ENCODE data around the gene COL8A1.

COL8A1 gene

DNA sequence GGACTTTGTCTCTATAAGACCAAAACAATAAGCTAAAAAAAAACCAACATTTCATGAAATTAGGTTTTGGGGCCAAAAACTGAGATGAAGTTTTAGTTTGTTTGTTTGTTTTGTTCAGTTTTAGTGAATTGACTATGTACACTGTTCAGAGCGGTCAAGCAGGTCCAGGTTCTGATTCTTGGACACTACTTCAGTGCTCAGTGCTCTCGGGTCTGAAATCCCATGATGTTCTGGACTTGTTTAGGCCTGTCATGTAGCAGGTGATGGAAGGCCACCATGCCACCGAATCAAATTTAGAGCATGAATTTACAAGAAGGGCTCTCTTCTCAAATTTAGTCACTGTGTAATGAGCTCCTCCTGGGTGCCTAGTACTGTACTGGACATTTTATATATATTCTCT is 45.5 kb downstream of the COL8A1 start:
- Histone ChIP-seq H3K23ac (ENCODE audit: low read length) (no peak overlapping the region), H2AK5ac (ENCODE audit: low read length) (no peak overlapping the region), H3K27ac (ENCODE audit: low read depth, low read length) (no peak overlapping the region), H3K27me3 (ENCODE audit: insufficient read depth, low read length, poor library complexity) (no peaks in the 10 kb centered on the region), H3K4me1 (ENCODE audit: control insufficient read depth, low read depth, low read length) (no peaks in the 10 kb centered on the region), H3K4ac (ENCODE audit: low read depth, low read length) (no peak overlapping the region), H3K4me2 (ENCODE audit: low read length) (no peak overlapping the region), H3K36me3 (ENCODE audit: control insufficient read depth, insufficient read depth, low read length) (no peaks in the 10 kb centered on the region), H3K18ac (ENCODE audit: low read length) (no peak overlapping the region), H3K9ac (ENCODE audit: low read length) (no peak overlapping the region), H2BK15ac (replicated peaks; ENCODE audit: low read depth) (no peak overlapping the region), H3K56ac (ENCODE audit: low read length) (no peak overlapping the region), H4K8ac (ENCODE audit: low read depth, low read length) (no peak overlapping the region), H3K79me2 (ENCODE audit: control insufficient read depth, insufficient read depth, low read length) (no peaks in the 10 kb centered on the region), H2BK120ac (ENCODE audit: low read depth, low read length) (no peak overlapping the region), H4K5ac (ENCODE audit: low read length) (no peak overlapping the region), H2BK5ac (ENCODE audit: low read length) (no peak overlapping the region), H3K79me1 (ENCODE audit: low read length) (no peaks in the 10 kb centered on the region), H3K4me3 (ENCODE audit: low read length) (no peak overlapping the region)
- no peak for DNase-seq
- no CpG with 5 or more reads among the region's 3 CpGs for WGBS (ENCODE audit: extremely low coverage, insufficient coverage, low lambda C conversion rate)

DNA sequence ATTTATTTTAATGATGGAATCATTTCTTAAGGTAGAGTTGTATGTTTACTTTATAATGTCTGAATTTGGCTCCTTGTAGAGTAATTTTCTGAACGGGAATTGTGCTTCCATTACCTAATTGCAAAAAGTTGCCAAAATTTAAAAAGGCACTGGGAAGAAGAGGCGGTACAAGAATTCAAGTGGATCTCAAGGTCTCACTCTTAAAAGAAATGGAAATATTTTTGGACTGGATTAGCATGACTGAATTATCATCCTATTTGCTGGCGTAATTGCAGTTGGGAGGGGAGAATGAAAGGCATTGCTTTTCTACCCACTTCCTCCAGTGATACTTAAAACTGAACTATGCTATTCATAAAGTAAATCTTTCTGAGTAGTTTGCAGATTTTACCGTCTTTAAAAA is 46.2 kb downstream of the COL8A1 start:
- no peak overlapping the region for H3K4ac ChIP-seq (ENCODE audit: low read depth, low read length)
- H3K56ac ChIP-seq (ENCODE audit: low read length) = no peak overlapping the region
- H4K8ac ChIP-seq (ENCODE audit: low read depth, low read length) = no peak overlapping the region
- H3K27me3 ChIP-seq (ENCODE audit: insufficient read depth, low read length, poor library complexity) = no peaks in the 10 kb centered on the region
- WGBS (ENCODE audit: extremely low coverage, insufficient coverage, low lambda C conversion rate) = no CpG with 5 or more reads among the region's 4 CpGs
- no peaks in the 10 kb centered on the region for H3K79me2 ChIP-seq (ENCODE audit: control insufficient read depth, insufficient read depth, low read length)
- H3K79me1 ChIP-seq (ENCODE audit: low read length) = no peaks in the 10 kb centered on the region
- no peak overlapping the region for H2BK5ac ChIP-seq (ENCODE audit: low read length)
- no peak overlapping the region for H3K9ac ChIP-seq (ENCODE audit: low read length)
- no peak overlapping the region for H3K4me2 ChIP-seq (ENCODE audit: low read length)
- no peak overlapping the region for H3K23ac ChIP-seq (ENCODE audit: low read length)
- H3K27ac ChIP-seq (ENCODE audit: low read depth, low read length) = no peak overlapping the region
- H3K4me1 ChIP-seq (ENCODE audit: control insufficient read depth, low read depth, low read length) = no peaks in the 10 kb centered on the region
- no peak for DNase-seq
- H2AK5ac ChIP-seq (ENCODE audit: low read length) = no peak overlapping the region
- H2BK15ac ChIP-seq (replicated peaks; ENCODE audit: low read depth) = no peak overlapping the region
- H4K5ac ChIP-seq (ENCODE audit: low read length) = no peak overlapping the region
- no peaks in the 10 kb centered on the region for H3K36me3 ChIP-seq (ENCODE audit: control insufficient read depth, insufficient read depth, low read length)
- no peak overlapping the region for H3K18ac ChIP-seq (ENCODE audit: low read length)
- no peak overlapping the region for H3K4me3 ChIP-seq (ENCODE audit: low read length)
- H2BK120ac ChIP-seq (ENCODE audit: low read depth, low read length) = no peak overlapping the region

- H2BK15ac ChIP-seq (replicated peaks; ENCODE audit: low read depth) = no peak overlapping the region
- H3K4me1 ChIP-seq (ENCODE audit: control insufficient read depth, low read depth, low read length) = no peaks in the 10 kb centered on the region
- H3K9ac ChIP-seq (ENCODE audit: low read length) = no peak overlapping the region
- WGBS (ENCODE audit: extremely low coverage, insufficient coverage, low lambda C conversion rate) = no CpG with 5 or more reads among the region's 1 CpG
- H3K79me1 ChIP-seq (ENCODE audit: low read length) = no peaks in the 10 kb centered on the region
- no peak overlapping the region for H3K23ac ChIP-seq (ENCODE audit: low read length)
- H4K5ac ChIP-seq (ENCODE audit: low read length) = no peak overlapping the region
- no peaks in the 10 kb centered on the region for H3K27me3 ChIP-seq (ENCODE audit: insufficient read depth, low read length, poor library complexity)
- no peaks in the 10 kb centered on the region for H3K36me3 ChIP-seq (ENCODE audit: control insufficient read depth, insufficient read depth, low read length)
- H3K79me2 ChIP-seq (ENCODE audit: control insufficient read depth, insufficient read depth, low read length) = no peaks in the 10 kb centered on the region
- no peak overlapping the region for H2BK5ac ChIP-seq (ENCODE audit: low read length)
- H3K4me2 ChIP-seq (ENCODE audit: low read length) = no peak overlapping the region
- H4K8ac ChIP-seq (ENCODE audit: low read depth, low read length) = no peak overlapping the region
- H3K4me3 ChIP-seq (ENCODE audit: low read length) = no peak overlapping the region
- H3K27ac ChIP-seq (ENCODE audit: low read depth, low read length) = no peak overlapping the region
- no peak overlapping the region for H2BK120ac ChIP-seq (ENCODE audit: low read depth, low read length)
- H3K4ac ChIP-seq (ENCODE audit: low read depth, low read length) = no peak overlapping the region
- no peak overlapping the region for H2AK5ac ChIP-seq (ENCODE audit: low read length)
- no peak overlapping the region for H3K18ac ChIP-seq (ENCODE audit: low read length)
- H3K56ac ChIP-seq (ENCODE audit: low read length) = no peak overlapping the region
- no peak for DNase-seq
Measured at GRCh38 chr3:99686469-99686868, 48.1 kb downstream of the COL8A1 start.

DNA sequence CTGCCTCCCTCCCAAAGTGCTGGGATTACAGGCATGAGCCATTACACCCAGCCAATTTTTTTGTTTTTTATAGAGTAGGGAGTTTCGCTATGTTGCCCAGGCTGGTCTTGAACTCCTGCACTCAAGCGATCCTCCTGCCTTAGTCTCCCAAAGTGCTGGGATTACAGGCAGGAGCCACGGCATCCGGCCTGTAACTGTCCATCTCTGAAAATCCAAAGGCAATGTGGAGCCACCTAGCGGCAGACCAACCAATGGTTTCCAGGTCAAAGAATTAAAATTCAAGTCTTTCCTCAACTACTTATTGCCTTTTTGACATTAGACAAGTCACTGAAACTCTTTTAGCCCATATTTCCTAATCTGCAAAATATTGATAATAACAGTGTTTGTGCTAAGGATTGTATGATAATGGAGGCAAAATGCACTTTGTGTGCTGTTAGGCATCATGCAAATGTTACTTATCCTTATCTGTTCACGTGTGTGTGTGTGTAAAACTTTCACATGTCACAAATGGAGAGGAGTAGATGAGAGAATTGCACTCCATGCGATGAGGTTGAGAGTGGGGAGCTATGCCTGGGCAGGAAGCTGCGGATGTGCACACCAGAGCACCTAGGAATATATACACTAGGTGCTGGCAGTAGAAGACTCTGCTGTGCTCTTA is 48.7 kb downstream of the COL8A1 start:
- Histone ChIP-seq H3K4me3 (ENCODE audit: low read length) (no peak overlapping the region), H3K36me3 (ENCODE audit: control insufficient read depth, insufficient read depth, low read length) (no peaks in the 10 kb centered on the region), H3K27ac (ENCODE audit: low read depth, low read length) (no peak overlapping the region), H3K27me3 (ENCODE audit: insufficient read depth, low read length, poor library complexity) (no peaks in the 10 kb centered on the region), H2BK15ac (replicated peaks; ENCODE audit: low read depth) (no peak overlapping the region), H3K4me2 (ENCODE audit: low read length) (no peak overlapping the region), H3K4ac (ENCODE audit: low read depth, low read length) (no peak overlapping the region), H3K9ac (ENCODE audit: low read length) (no peak overlapping the region), H4K5ac (ENCODE audit: low read length) (no peak overlapping the region), H3K56ac (ENCODE audit: low read length) (no peak overlapping the region), H4K8ac (ENCODE audit: low read depth, low read length) (no peak overlapping the region), H3K4me1 (ENCODE audit: control insufficient read depth, low read depth, low read length) (no peaks in the 10 kb centered on the region), H3K79me1 (ENCODE audit: low read length) (no peaks in the 10 kb centered on the region), H2BK120ac (ENCODE audit: low read depth, low read length) (no peak overlapping the region), H3K79me2 (ENCODE audit: control insufficient read depth, insufficient read depth, low read length) (no peaks in the 10 kb centered on the region), H3K23ac (ENCODE audit: low read length) (no peak overlapping the region), H2AK5ac (ENCODE audit: low read length) (no peak overlapping the region), H3K18ac (ENCODE audit: low read length) (no peak overlapping the region), H2BK5ac (ENCODE audit: low read length) (no peak overlapping the region)
- WGBS (ENCODE audit: extremely low coverage, insufficient coverage, low lambda C conversion rate) = no CpG with 5 or more reads among the region's 8 CpGs
- peak; percentile 68 for DNase-seq

DNA sequence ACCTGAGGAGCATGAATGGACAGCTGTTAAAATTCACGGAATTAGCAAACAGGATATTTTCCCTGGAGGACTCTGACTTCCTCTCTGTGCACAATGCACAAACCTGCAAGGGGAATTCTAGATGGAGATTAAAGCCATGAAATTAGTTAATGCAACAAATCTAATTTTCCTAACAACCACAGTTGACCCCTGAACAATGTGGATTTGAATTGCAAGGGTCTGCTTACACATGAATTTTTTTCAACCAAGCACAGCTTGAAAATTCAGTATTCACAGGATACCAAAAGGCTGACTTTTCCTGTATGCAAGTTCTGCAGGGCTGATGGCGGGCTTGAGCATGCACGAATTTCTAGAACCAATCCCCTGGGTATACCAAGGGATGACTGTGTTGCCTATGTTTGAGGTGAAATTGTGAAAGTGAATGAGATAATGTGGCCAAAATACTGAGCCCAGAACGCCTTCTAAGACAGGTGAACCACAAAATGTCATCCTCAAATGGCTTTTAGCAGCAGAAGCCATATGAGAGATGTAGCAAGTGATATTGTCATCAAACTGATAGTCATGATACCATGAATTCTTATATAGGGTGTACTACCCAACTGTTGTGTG is 52.5 kb downstream of the COL8A1 start:
- H3K9ac ChIP-seq (ENCODE audit: low read length) = no peak overlapping the region
- no peaks in the 10 kb centered on the region for H3K79me2 ChIP-seq (ENCODE audit: control insufficient read depth, insufficient read depth, low read length)
- no peak overlapping the region for H3K4me2 ChIP-seq (ENCODE audit: low read length)
- no peak overlapping the region for H2BK15ac ChIP-seq (replicated peaks; ENCODE audit: low read depth)
- no peak overlapping the region for H4K8ac ChIP-seq (ENCODE audit: low read depth, low read length)
- no peaks in the 10 kb centered on the region for H3K27me3 ChIP-seq (ENCODE audit: insufficient read depth, low read length, poor library complexity)
- H4K5ac ChIP-seq (ENCODE audit: low read length) = no peak overlapping the region
- no peak overlapping the region for H2BK5ac ChIP-seq (ENCODE audit: low read length)
- H3K23ac ChIP-seq (ENCODE audit: low read length) = no peak overlapping the region
- WGBS (ENCODE audit: extremely low coverage, insufficient coverage, low lambda C conversion rate) = no CpG with 5 or more reads among the region's 4 CpGs
- H2AK5ac ChIP-seq (ENCODE audit: low read length) = no peak overlapping the region
- H3K4me1 ChIP-seq (ENCODE audit: control insufficient read depth, low read depth, low read length) = no peaks in the 10 kb centered on the region
- H2BK120ac ChIP-seq (ENCODE audit: low read depth, low read length) = no peak overlapping the region
- H3K18ac ChIP-seq (ENCODE audit: low read length) = no peak overlapping the region
- no peak overlapping the region for H3K4ac ChIP-seq (ENCODE audit: low read depth, low read length)
- H3K79me1 ChIP-seq (ENCODE audit: low read length) = no peaks in the 10 kb centered on the region
- DNase-seq = no peak
- no peak overlapping the region for H3K4me3 ChIP-seq (ENCODE audit: low read length)
- no peaks in the 10 kb centered on the region for H3K36me3 ChIP-seq (ENCODE audit: control insufficient read depth, insufficient read depth, low read length)
- no peak overlapping the region for H3K27ac ChIP-seq (ENCODE audit: low read depth, low read length)
- no peak overlapping the region for H3K56ac ChIP-seq (ENCODE audit: low read length)

- Histone ChIP-seq H2BK5ac (ENCODE audit: low read length) (no peak overlapping the region), H3K79me2 (ENCODE audit: control insufficient read depth, insufficient read depth, low read length) (no peaks in the 10 kb centered on the region), H3K18ac (ENCODE audit: low read length) (no peak overlapping the region), H3K36me3 (ENCODE audit: control insufficient read depth, insufficient read depth, low read length) (no peaks in the 10 kb centered on the region), H4K5ac (ENCODE audit: low read length) (no peak overlapping the region), H3K27me3 (ENCODE audit: insufficient read depth, low read length, poor library complexity) (no peaks in the 10 kb centered on the region), H2BK120ac (ENCODE audit: low read depth, low read length) (no peak overlapping the region), H3K9ac (ENCODE audit: low read length) (no peak overlapping the region), H3K4me3 (ENCODE audit: low read length) (no peak overlapping the region), H3K4me2 (ENCODE audit: low read length) (no peak overlapping the region), H3K4ac (ENCODE audit: low read depth, low read length) (no peak overlapping the region), H3K27ac (ENCODE audit: low read depth, low read length) (no peak overlapping the region), H2AK5ac (ENCODE audit: low read length) (no peak overlapping the region), H3K23ac (ENCODE audit: low read length) (no peak overlapping the region), H3K79me1 (ENCODE audit: low read length) (no peaks in the 10 kb centered on the region), H4K8ac (ENCODE audit: low read depth, low read length) (no peak overlapping the region), H3K56ac (ENCODE audit: low read length) (no peak overlapping the region), H3K4me1 (ENCODE audit: control insufficient read depth, low read depth, low read length) (no peaks in the 10 kb centered on the region), H2BK15ac (replicated peaks; ENCODE audit: low read depth) (no peak overlapping the region)
- no peak for DNase-seq
- WGBS (ENCODE audit: extremely low coverage, insufficient coverage, low lambda C conversion rate) = 100% methylated on average over 1 of the region's 2 CpGs
Measured at GRCh38 chr3:99693636-99694035, 55.2 kb downstream of the COL8A1 start.
